LHCN-M2 (cell line): ENCODE measurements around the gene MYMK. TPM values are rescaled to one million over a fixed set of nuclear protein-coding genes. Genes with fewer than 3 reads are reported as not detected.

Experiments
- DNase-seq: peaks from one replicate; pipeline ENCODE4 v3.0.0-alpha.2; 2012; ENCODE audit warnings: low read depth
- total RNA-seq: library from RNA; depleted of rRNA; stranded (reverse); fragments of >200 nt; gene quantifications from 2 replicates; pipeline ENCODE4 v1.2.3, GENCODE V29; 2014

MYMK gene
- total RNA-seq, 1 experiment from 2014 or later, result 0.63 TPM

DNA sequence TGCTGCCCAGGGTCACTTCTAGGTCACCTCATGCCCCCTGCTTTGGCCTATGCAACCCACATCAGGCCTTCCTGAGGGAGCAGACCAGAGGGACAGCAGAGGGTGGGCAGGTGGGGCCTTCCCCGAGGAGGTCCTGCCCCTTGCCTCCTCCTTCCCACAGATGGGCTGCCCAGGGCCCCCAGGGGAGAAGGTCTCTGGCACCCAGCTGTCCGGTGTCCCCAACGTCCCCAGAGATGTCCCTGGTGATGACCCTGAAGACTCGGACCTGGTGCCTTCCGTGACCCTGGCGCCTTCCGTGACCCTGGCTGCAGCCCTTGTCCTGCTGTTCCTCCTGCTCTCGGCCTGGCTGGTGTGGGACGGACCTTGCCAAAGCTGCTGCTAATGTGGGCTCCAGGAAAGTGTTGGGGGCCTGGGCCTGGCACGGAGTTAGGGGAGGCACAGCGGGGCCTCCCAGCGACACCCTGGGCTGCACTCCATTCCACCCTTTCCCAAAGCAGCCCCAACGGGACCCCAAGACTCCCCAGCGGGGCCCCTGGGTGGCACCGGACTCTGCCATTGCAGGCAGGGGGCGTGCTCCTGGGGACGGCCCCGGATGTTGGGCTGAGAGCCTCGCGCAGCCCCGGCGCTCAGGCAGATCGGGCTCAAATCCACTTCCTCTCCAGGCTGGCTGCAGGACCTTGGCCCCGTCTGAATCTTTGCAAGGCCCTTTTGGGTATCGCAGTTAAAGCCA lies 39.1 kb downstream of the MYMK start:
- no peak for DNase-seq

GRCh38 chr9:133484671-133485437 lies 39.9 kb downstream of the MYMK start:
- DNase-seq, result no peak

- no peak for DNase-seq
Observed at GRCh38 chr9:133483611-133484010, 41.1 kb downstream of the MYMK start.

- DNase-seq, result peak; percentile 69
Observed at GRCh38 chr9:133478851-133479711, 45.7 kb downstream of the MYMK start, which contains the start of gene SLC2A6. Gene SLC2A6 (minus strand): TSS chr9:133479099. CDS start chr9:133479059, 40 bp downstream.

- DNase-seq, result peak; percentile 31
Observed at GRCh38 chr9:133477992-133478850, 46.5 kb downstream of the MYMK start.

GRCh38 chr9:133477461-133477860 lies 47.3 kb downstream of the MYMK start:
- DNase-seq, result no peak

DNA sequence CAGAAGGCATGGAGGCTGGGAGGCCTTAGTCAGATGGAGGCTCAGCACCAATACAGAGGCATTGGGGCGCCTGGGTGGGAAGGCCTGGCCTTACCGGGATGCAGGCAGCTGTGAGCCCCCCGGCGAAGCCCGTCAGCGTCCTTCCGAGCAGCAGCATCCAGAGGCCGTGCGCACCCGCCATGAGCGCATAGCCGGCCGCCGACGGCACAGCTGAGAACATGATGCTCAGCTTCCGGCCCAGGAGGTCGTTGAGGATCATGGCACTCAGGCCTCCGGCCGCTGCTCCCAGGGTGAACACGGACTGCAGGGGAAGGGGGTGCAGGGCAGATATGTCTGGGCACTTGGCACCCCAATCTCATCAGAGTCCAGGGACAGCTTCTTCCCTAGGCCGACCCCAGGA lies 47.8 kb downstream of the MYMK start:
- no peak for DNase-seq

GRCh38 chr9:133476036-133476931 lies 48.5 kb downstream of the MYMK start:
- DNase-seq, result no peak

DNA sequence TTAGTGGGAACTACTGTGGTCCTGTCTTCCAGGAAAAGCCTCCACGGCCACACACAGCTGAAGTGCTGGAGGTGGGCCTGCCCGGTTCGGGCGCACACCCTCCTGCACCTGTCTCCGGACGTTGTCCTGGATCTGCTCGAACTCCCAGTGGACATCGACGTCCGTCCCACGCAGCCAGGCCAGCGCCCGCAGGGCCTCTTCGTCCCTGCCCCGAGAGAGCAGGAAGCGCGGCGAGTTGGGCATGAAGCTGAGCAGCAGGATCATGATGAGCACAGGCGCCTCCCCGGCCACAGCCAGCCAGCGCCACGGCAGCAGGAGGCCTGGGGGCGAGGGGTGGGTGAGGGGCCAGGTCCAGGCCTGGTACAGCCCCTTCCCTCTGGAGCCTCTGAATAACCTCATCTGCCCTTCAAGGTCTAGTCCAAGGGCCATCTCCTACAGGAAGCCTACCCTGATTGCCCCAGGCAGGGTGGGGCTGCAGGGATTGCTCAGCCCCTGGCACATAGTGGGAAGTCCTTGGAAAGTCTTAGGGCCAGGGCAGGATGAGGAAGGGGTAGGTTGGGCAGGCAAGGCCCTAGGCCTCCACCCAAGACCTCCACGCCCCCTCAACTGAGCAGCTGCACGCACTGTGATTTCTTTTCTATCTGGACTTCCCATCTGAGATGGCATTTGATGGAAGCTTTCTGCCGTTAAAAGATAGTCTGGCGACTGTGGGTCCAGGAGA lies 49.3 kb downstream of the MYMK start:
- DNase-seq, result no peak

- no peak for DNase-seq
Observed at GRCh38 chr9:133474853-133475252, 49.9 kb downstream of the MYMK start.

GRCh38 chr9:133474215-133474614 lies 50.5 kb downstream of the MYMK start:
- DNase-seq, result no peak

- DNase-seq, result no peak
Observed at GRCh38 chr9:133473743-133474142, 51.0 kb downstream of the MYMK start.

DNA sequence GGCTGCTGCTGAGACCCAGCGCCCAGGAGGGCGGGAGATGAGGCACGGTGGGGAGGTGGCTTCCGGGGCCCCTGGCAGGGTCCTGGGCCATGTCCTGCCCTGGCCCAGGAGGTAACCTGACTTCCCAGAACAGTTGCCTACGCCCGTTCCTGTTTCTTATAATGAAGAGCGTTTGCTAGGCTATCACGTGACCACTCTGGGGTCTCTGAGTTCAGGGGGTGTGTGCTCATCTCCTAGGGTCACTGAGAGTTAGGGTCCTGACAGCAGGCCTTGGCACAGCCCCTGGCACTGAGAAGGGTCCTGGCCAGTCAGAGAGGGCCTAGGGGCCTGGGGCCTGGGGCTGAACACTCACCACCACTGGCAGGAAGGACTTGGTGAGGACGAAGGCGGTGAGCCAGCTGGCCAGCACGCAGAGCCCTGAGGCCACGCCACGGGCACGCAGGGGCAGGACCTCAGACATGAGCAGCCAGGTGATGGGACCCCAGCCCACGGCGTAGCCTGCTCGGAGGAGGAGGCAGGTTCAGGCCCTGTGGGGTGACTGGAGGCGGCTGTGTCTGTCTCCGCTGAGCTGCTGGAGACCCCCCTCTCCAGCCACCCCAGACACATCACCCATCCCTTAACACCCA lies 51.9 kb downstream of the MYMK start:
- no peak for DNase-seq

GRCh38 chr9:133472277-133472645 lies 52.5 kb downstream of the MYMK start:
- no peak for DNase-seq

GRCh38 chr9:133471551-133472276 lies 53.0 kb downstream of the MYMK start:
- DNase-seq, result no peak

DNA sequence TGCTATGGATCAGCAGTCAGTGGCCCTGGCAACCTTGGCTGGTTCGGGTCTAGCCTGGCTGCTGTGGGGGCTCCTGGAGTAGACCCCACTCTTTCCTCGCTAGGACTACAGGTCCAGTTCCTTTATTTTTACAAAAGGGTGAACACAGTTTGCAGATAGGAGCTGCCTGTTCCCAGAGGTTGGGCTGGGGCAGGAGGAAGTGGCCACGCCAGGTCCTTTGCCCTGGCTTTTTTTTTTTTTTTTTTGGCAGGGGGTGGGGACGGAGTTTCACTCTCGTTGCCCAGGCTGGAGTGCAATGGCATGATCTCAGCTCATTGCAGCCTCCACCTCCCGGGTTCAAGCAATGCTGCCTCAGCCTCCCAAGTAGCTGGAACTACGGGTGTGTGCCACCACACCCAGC lies 53.8 kb downstream of the MYMK start:
- no peak for DNase-seq

GRCh38 chr9:133470427-133470924 lies 54.3 kb downstream of the MYMK start:
- no peak for DNase-seq
